Heart left ventricle (tissue), 16 donors: ENCODE measurements around the gene PKN1. TPM values are rescaled to one million over a fixed set of nuclear protein-coding genes. Genes with fewer than 3 reads are reported as not detected.

ENCODE experiments used
- ATAC-seq, 4 donors: fragments of 200-7000 bp; cut with Tn5 transposase; one replicate each; pipeline ENCODE4 v1.9.1; 2020 to 2022; ENCODE audit warnings: moderate library complexity in 4 of 4, mild to moderate bottlenecking in 3 of 4, moderate number of reproducible peaks in 1 of 4
- DNase-seq, 5 donors: peaks; one replicate each; pipeline ENCODE4 v3.0.0-alpha.2; 2020
- H3K27ac ChIP-seq, 12 donors: fragments of 200-600 bp; sonication (generic) in 4 of 12; one replicate each; pipeline versions ENCODE4 v1.5.0 to v1.8.0; 2016 to 2022; ENCODE audit warnings: mild to moderate bottlenecking in 2 of 12
- H3K27me3 ChIP-seq, 9 donors: fragments of 200-600 bp; sonication (generic) in 2 of 9; one replicate each; pipeline versions ENCODE4 v1.5.1 to v1.8.0; 2016 to 2022; ENCODE audit warnings: mild to moderate bottlenecking in 3 of 9
- H3K36me3 ChIP-seq, 9 donors: fragments of 200-600 bp; sonication (generic) in 2 of 9; one replicate each; pipeline versions ENCODE4 v1.5.0 to v1.8.0; 2018 to 2022; ENCODE audit warnings: mild to moderate bottlenecking in 2 of 9
- H3K4me1 ChIP-seq, 12 donors: fragments of 200-600 bp; sonication (generic) in 4 of 12; one replicate each; pipeline versions ENCODE4 v1.5.0 to v1.8.0; 2016 to 2022; ENCODE audit warnings: mild to moderate bottlenecking in 3 of 12
- H3K4me3 ChIP-seq, 12 donors: fragments of 200-600 bp; sonication (generic) in 4 of 12; one replicate each; pipeline versions ENCODE4 v1.5.0 to v1.8.0; 2017 to 2022; ENCODE audit warnings: mild to moderate bottlenecking in 9 of 12, moderate library complexity in 4 of 12
- H3K9me3 ChIP-seq, 12 donors: fragments of 200-600 bp; sonication (generic) in 4 of 12; one replicate each; pipeline versions ENCODE4 v1.5.0 to v1.8.0; 2016 to 2022; ENCODE audit warnings: mild to moderate bottlenecking in 1 of 12
- CTCF ChIP-seq, 12 donors: fragments of 200-600 bp; sonication (generic) in 4 of 12; IDR thresholded peaks; one replicate each; pipeline versions ENCODE4 v1.5.0 to v1.8.0; 2018 to 2022; ENCODE audit warnings: antibody characterized with exemption in 12 of 12, mild to moderate bottlenecking in 5 of 12
- POLR2A ChIP-seq, 2 donors: fragments of 450-650 bp; IDR thresholded peaks; one replicate each; pipeline ENCODE4 v1.6.1; 2017; ENCODE audit warnings: antibody characterized with exemption in 2 of 2, mild to moderate bottlenecking in 2 of 2, moderate library complexity in 2 of 2
- WGBS, 4 donors: extraction: QIAGEN DNeasy Blood & Tissue Kit in 2 of 4; methylation state at CpG; one replicate each; pipeline versions ENCODE4 v1.1.5 to v1.1.7; 2013 to 2018; 5-methylcytosine and 5-hydroxymethylcytosine counted together
- intact Hi-C, 10 donors: fragments of 100-400 bp; cut with DNase I; formaldehyde crosslinking; loops; one replicate each; pipeline versions ENCODE4 v1.11.1 to v1.14.2; 2022
- polyA plus RNA-seq, 2 donors: library from polyadenylated mRNA; stranded (reverse); fragments of 200-250 nt; gene quantifications; one replicate each; pipeline ENCODE4 v1.2.3, GENCODE V29; 2013
- total RNA-seq, 9 donors: library from RNA; depleted of rRNA in 2 of 9; stranded (reverse); fragments of >200 nt in 2 of 9; fragmentation: NEBNext Ultra II Directional in 3 of 9; extraction: Animal tissue kit (Norgen Biotek cat#: 25700) in 3 of 9; gene quantifications; one replicate each; pipeline versions ENCODE4 v1.1.0 to v1.2.4, GENCODE V29; 2016 to 2023
- donor health status: ischemic (EF 13 %, LVEDD 7.1; RV severe dilation, severe dysfunction).
- donor health status: healthy with polysubstance abuse.
- donor health status: DM: no; HTN: yes; CAD: no.
- donor health status: DM: no; HTN: no; CAD: no.
- donor health status: ischemic (EF 25% LVEDD 6.9; RV normal size, moderate dysfunction).
- donor health status: ischemic (EF 25% LVEDD 5.7; RV mildly dilated, moderate dysfunction).
- donor health status: healthy.
- donor health status: DM: yes; HTN: yes; CAD: no.
- donor health status: ischemic (EF 35%, LVEDD 5.7; RV mildly dilated, moderate dysfunction).
- donor health status: nonischemic (EF 11% LVEDD 7.7; RV severe dilation, severe dysfunction).
- donor health status: DM: yes; HTN: yes; CAD: no.
- donor health status: PGD.
- donor health status: ischemic (EF 29% LVEDD 5.4; RV normal size, mild dysfunction).
- donor health status: nonischemic (EF 23%, LVEDD 6.1; RV moderate dilation, normal function).

PKN1 gene
- total and polyA plus RNA-seq, 11 donors = 109 to 206 (median 131) TPM

GRCh38 chr19:14390548-14390947 is 42.6 kb upstream of the PKN1 start:
- H3K4me3 ChIP-seq = no peak overlapping the region
- intact Hi-C loops = no loop called here
- whole genome bisulfite sequencing, 4 donors = 92 to 96% (median 94%) methylated on average over 5 of the region's 5 CpGs
- TF ChIP-seq CTCF (IDR thresholded peaks at IDR 0.05) = no peak
- TF ChIP-seq POLR2A (IDR thresholded peaks at IDR 0.05) = no peak
- H3K4me1 ChIP-seq = peaks cover 0 to 29% (median 0%) of the 10 kb centered on the region in 12 donors
- H3K27ac ChIP-seq = no peak overlapping the region
- ATAC-seq (no peak), DNase-seq (no peak)
- H3K27me3 ChIP-seq = no peaks in the 10 kb centered on the region
- H3K9me3 ChIP-seq = no peaks in the 10 kb centered on the region
- peaks cover 0 to 78% (median 55%) of the 10 kb centered on the region in 9 donors for H3K36me3 ChIP-seq

GRCh38 chr19:14391156-14391821 is 41.8 kb upstream of the PKN1 start:
- H3K36me3 ChIP-seq = peaks cover 0 to 85% (median 60%) of the 10 kb centered on the region in 9 donors
- no peak for TF ChIP-seq CTCF (IDR thresholded peaks at IDR 0.05)
- TF ChIP-seq POLR2A (IDR thresholded peaks at IDR 0.05) = no peak

DNA sequence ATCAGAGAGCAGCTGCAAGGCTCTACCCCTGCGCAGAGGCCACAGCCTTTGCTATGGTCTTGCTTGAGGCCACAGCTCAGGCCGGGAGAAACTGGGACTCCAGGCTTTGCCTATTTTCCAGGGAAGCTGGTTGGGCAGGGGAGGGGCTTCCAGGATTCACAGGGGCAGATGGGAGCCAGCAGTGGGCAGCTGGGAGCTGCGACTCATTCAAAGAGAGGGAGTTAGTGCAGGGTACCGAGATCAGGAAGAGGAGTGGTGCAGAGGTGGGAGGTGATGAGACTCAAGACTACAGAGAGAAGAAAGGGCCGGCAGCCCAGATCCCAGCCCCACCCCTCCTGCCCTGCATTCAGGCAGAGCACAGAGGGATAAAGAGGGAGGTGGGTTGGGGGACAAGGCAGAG is 39.8 kb upstream of the PKN1 start:
- Histone ChIP-seq H3K9me3 (no peaks in the 10 kb centered on the region), H3K27ac (no peak overlapping the region), H3K4me3 (no peak overlapping the region), H3K36me3 (peaks cover 0 to 82% (median 65%) of the 10 kb centered on the region in 9 donors), H3K4me1 (peaks cover 0 to 4% (median 0%) of the 10 kb centered on the region in 12 donors), H3K27me3 (no peaks in the 10 kb centered on the region)
- 75 to 85% (median 79%) methylated on average over 5 of the region's 5 CpGs for WGBS, 4 donors
- ATAC-seq = no peak
- intact Hi-C loops = no loop called here
- TF ChIP-seq POLR2A (IDR thresholded peaks at IDR 0.05) (no peak), CTCF (IDR thresholded peaks at IDR 0.05) (no peak)
- no peak for DNase-seq

More at GRCh38 chr19:14391156-14391821, 41.8 kb upstream of the PKN1 start:
- no peak for DNase-seq
- no peak overlapping the region for H3K4me3 ChIP-seq
- H3K27ac ChIP-seq = no peak overlapping the region
- peaks cover 0 to 22% (median 0%) of the 10 kb centered on the region in 12 donors for H3K4me1 ChIP-seq
- 82 to 92% (median 85%) methylated on average over 8 to 10 of the region's 10 CpGs for WGBS, 4 donors
- ATAC-seq = no peak
- H3K9me3 ChIP-seq = no peaks in the 10 kb centered on the region
- intact Hi-C loops = no loop called here
- no peaks in the 10 kb centered on the region for H3K27me3 ChIP-seq

DNA sequence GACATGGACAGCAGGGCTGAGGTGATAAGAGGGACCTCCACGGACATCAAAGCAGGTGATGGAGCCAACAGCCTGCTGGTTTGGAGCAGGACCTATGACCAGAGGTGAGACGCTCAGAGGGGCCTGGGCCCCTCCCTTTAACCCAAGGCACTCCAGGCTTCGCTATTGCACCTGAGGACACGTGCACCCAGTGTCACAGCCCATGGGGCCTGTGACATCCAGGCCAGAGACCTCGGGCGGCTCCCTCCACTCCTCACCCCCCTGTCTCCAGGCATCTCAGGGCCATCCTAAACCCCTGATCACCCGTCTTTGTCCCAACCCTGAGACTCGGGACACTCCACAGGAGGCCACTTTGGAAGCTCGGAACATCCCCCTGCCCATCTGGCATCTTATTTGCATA is 38.9 kb upstream of the PKN1 start:
- TF ChIP-seq CTCF (IDR thresholded peaks at IDR 0.05) = no peak
- TF ChIP-seq POLR2A (IDR thresholded peaks at IDR 0.05) = no peak
- Histone ChIP-seq H3K36me3 (peaks cover 0 to 90% (median 71%) of the 10 kb centered on the region in 9 donors), H3K9me3 (no peaks in the 10 kb centered on the region), H3K27me3 (no peaks in the 10 kb centered on the region), H3K4me3 (no peak overlapping the region), H3K27ac (no peak overlapping the region), H3K4me1 (no peaks in the 10 kb centered on the region)
- ATAC-seq (peak in 1 of 4 donors; percentile 5), DNase-seq (no peak)
- 89 to 93% (median 91%) methylated on average over 9 of the region's 9 CpGs for WGBS, 4 donors
- intact Hi-C loops = no loop called here
